ENCODE measurements around the gene TGFA.

GRCh38 chr2:70489165-70489564 lies 64.5 kb downstream of the TGFA start:
- no peak for TF ChIP-seq CTCF (IDR thresholded peaks at IDR 0.05; ENCODE audit: low read depth, low read length, poor library complexity, severe bottlenecking)
- no peak for TF ChIP-seq EZH2phosphoT487 (IDR thresholded peaks at IDR 0.05; ENCODE audit: borderline replicate concordance, low read length)
